HepG2 (cell line): ENCODE measurements around the gene TKTL2. TPM values are rescaled to one million over a fixed set of nuclear protein-coding genes. Genes with fewer than 3 reads are reported as not detected.

Experiments
- ATAC-seq: fragments of 200-7000 bp; cut with Tn5 transposase; 3 replicates; pipeline ENCODE4 v1.9.1; 2020; ENCODE audit warnings: mild to moderate bottlenecking, moderate library complexity
- BruUV-seq: library from RNA; stranded (reverse); fragments of 400-500 nt; replicated peaks from 2 replicates; lab custom pipeline; 2021; lab: Mats Ljungman, UMichigan
- CTCF ChIA-PET: fragments of 300-600 bp; formaldehyde crosslinking; extraction: SDS; loops from one replicate; lab custom pipeline; 2021; ENCODE audit warnings: low total read pairs, inconsistent platforms, low intra/inter-chr PET ratio; lab: Yijun Ruan, JAX
- POLR2A ChIA-PET: fragments of 350-600 bp; sonication (Branson Sonifier 250); formaldehyde crosslinking; loops from one replicate; lab custom pipeline; 2020; ENCODE audit warnings: antibody characterized with exemption, inconsistent platforms; lab: Yijun Ruan, JAX
- DNase-seq: peaks from one replicate; pipeline ENCODE4 v3.0.0-alpha.2; 2015; ENCODE audit warnings: low spot score
- FAIRE-seq: peaks from 3 replicates; lab custom pipeline; 2011; peaks lifted over from hg19 to GRCh38; lab: Jason Lieb, UNC
- H2AFZ ChIP-seq: one replicate; pipeline ENCODE4 v1.6.1; 2011; ENCODE audit warnings: low read length, inconsistent platforms
- H3K27ac ChIP-seq: fragments of 300-600 bp; 3 replicates; pipeline ENCODE4 v1.8.0; 2011; ENCODE audit warnings: mixed run types, mild to moderate bottlenecking, mixed read lengths, low read length, inconsistent platforms; ENCODE audit not compliant: insufficient read depth; ENCODE audit errors: extremely low read length
- H3K27me3 ChIP-seq, 2 experiments: fragments of 200-600 bp in 1 of 2; 2 replicates in 1 of 2; 3 replicates in 1 of 2; pipeline versions ENCODE4 v1.6.0 to v1.8.0; 2011; ENCODE audit warnings: low read length in 2 of 2, mild to moderate bottlenecking in 2 of 2, moderate library complexity in 2 of 2, inconsistent platforms in 1 of 2; ENCODE audit not compliant: insufficient read depth in 2 of 2, control insufficient read depth in 1 of 2
- H3K36me3 ChIP-seq, 2 experiments: fragments of 200-600 bp in 1 of 2; replicated peaks in 1 of 2; 2 replicates in 1 of 2; 3 replicates in 1 of 2; pipeline versions ENCODE4 v1.5.1 to v1.8.0; 2011; ENCODE audit warnings: low read length in 2 of 2, inconsistent platforms in 1 of 2; ENCODE audit not compliant: insufficient read depth in 2 of 2, control insufficient read depth in 1 of 2
- H3K4me1 ChIP-seq: 2 replicates; pipeline ENCODE4 v1.5.1; 2012; ENCODE audit warnings: low read length, inconsistent platforms; ENCODE audit not compliant: insufficient read depth
- H3K4me2 ChIP-seq: 2 replicates; pipeline ENCODE4 v1.6.0; 2011; ENCODE audit warnings: low read depth, low read length, inconsistent platforms
- H3K4me3 ChIP-seq, 3 experiments: fragments of 200-600 bp in 1 of 3; sonication (generic), shearing (Covaris generic) in 1 of 3; replicated peaks in 1 of 3; 2 replicates each; pipeline ENCODE4 v1.5.1; 2011 to 2016; ENCODE audit warnings: low read length in 3 of 3, inconsistent platforms in 2 of 3, low read depth in 2 of 3, mild to moderate bottlenecking in 2 of 3, control low read depth in 1 of 3, mixed read lengths in 1 of 3; ENCODE audit not compliant: insufficient read depth in 1 of 3
- H3K79me2 ChIP-seq: one replicate; pipeline ENCODE4 v1.6.1; 2011; ENCODE audit warnings: low read length, inconsistent platforms; ENCODE audit not compliant: insufficient read depth
- H3K9ac ChIP-seq: 2 replicates; pipeline ENCODE4 v1.6.0; 2011; ENCODE audit warnings: mild to moderate bottlenecking, low read depth, low read length, inconsistent platforms; ENCODE audit not compliant: insufficient read depth
- H3K9me3 ChIP-seq: 2 replicates; pipeline ENCODE4 v1.5.1; 2012; ENCODE audit warnings: mild to moderate bottlenecking, low read length
- H4K20me1 ChIP-seq: 2 replicates; pipeline ENCODE4 v1.6.0; 2011; ENCODE audit warnings: inconsistent platforms, mild to moderate bottlenecking, low read length, moderate library complexity; ENCODE audit not compliant: insufficient read depth
- FOXO1 ChIP-seq: sonication (generic); formaldehyde crosslinking; IDR thresholded peaks from 2 replicates; pipeline ENCODE4 v1.4.0; 2020; ENCODE audit warnings: missing genetic modification reagents
- KDM3A ChIP-seq: IDR thresholded peaks from 2 replicates; pipeline ENCODE4 v1.6.1; 2018; ENCODE audit warnings: low read depth, missing compliant biosample characterization
- NR3C1 ChIP-seq: sonication (generic); formaldehyde crosslinking; IDR thresholded peaks from 2 replicates; pipeline ENCODE4 v1.4.0; 2020; ENCODE audit warnings: missing genetic modification reagents
- ZNF280D ChIP-seq: sonication (generic); formaldehyde crosslinking; IDR thresholded peaks from 2 replicates; pipeline ENCODE4 v1.5.1; 2020; ENCODE audit warnings: mild to moderate bottlenecking, missing genetic modification reagents
- ZNF503 ChIP-seq: sonication (generic); formaldehyde crosslinking; IDR thresholded peaks from 2 replicates; pipeline ENCODE4 v1.4.0; 2020; ENCODE audit warnings: missing genetic modification reagents
- ZNF570 ChIP-seq: sonication (generic); formaldehyde crosslinking; IDR thresholded peaks from 2 replicates; pipeline ENCODE4 v1.4.0; 2020; ENCODE audit warnings: mild to moderate bottlenecking, missing genetic modification reagents, borderline replicate concordance
- ZNF781 ChIP-seq: sonication (generic); formaldehyde crosslinking; IDR thresholded peaks from 2 replicates; pipeline ENCODE4 v1.5.1; 2020; ENCODE audit warnings: borderline replicate concordance, mild to moderate bottlenecking, missing genetic modification reagents; ENCODE audit errors: not compliant biosample characterization
- ZNF891 ChIP-seq: sonication (generic); formaldehyde crosslinking; IDR thresholded peaks from 2 replicates; pipeline ENCODE4 v1.5.0; 2020; ENCODE audit warnings: mild to moderate bottlenecking, missing genetic modification reagents
- WGBS: methylation state at CpG from one replicate; pipeline ENCODE4 v1.1.6; 2017; ENCODE audit warnings: low lambda C conversion rate; 5-methylcytosine and 5-hydroxymethylcytosine counted together
- in situ Hi-C: cut with HindIII; loops from 2 replicates; pipeline ENCODE4 v1.10.0; 2017; ENCODE audit warnings: low pct_unique_long_range_greater_than_20kb; ENCODE audit not compliant: extremely low pct_ligation_motif_present
- intact Hi-C: fragments of 100-400 bp; cut with micrococcal nuclease; formaldehyde crosslinking; loops from one replicate; pipeline ENCODE4 v1.10.0; 2022; ENCODE audit not compliant: unreplicated experiment
- polyA plus RNA-seq, 8 experiments: library from polyadenylated mRNA; depleted of rRNA in 3 of 8; stranded (reverse) in 7 of 8; unstranded in 1 of 8; fragments of >200 nt; fragmentation: Illumina TruSeq in 4 of 8; extraction: Trizol in 4 of 8; gene quantifications; 2 replicates each; pipeline versions ENCODE4 v1.2.1 to v1.2.3, GENCODE V29; 2011 to 2016; ENCODE audit warnings: low read depth in 4 of 8, missing spikeins in 1 of 8, mixed read lengths in 1 of 8; ENCODE audit not compliant: insufficient read depth in 1 of 8
- total RNA-seq, 5 experiments: library from RNA; depleted of rRNA; stranded (reverse); fragments of >200 nt; fragmentation: Illumina TruSeq; extraction: Trizol; gene quantifications; 2 replicates each; pipeline ENCODE4 v1.2.3, GENCODE V29; 2016; ENCODE audit warnings: low read depth in 1 of 5

Gene TKTL2
- total and polyA plus RNA-seq, 2 of the 13 experiments (the other 11 are each of a cell fraction or from before 2014, with no cell fraction given): not detected

GRCh38 chr4:163473130-163473529 lies 424 bp downstream of the TKTL2 start:
- 32% methylated on average over 8 of the region's 14 CpGs for WGBS

More at GRCh38 chr4:163473130-163473529, 424 bp downstream of the TKTL2 start:
- no peak overlapping the region for H3K4me2 ChIP-seq
- no peak overlapping the region for H3K4me3 ChIP-seq
- intact Hi-C loops: no loop called here
- no peaks in the 10 kb centered on the region for H4K20me1 ChIP-seq
- DNase-seq (no peak), FAIRE-seq (no peak), ATAC-seq (no peak)
- H3K27ac ChIP-seq: no peak overlapping the region
- no peak overlapping the region for H2AFZ ChIP-seq
- TF ChIP-seq ZNF891 (CRISPR knock-in tag) (no peak), NR3C1 (CRISPR knock-in tag) (no peak), FOXO1 (CRISPR knock-in tag) (no peak), ZNF503 (CRISPR knock-in tag) (no peak), ZNF280D (CRISPR knock-in tag) (no peak), ZNF781 (CRISPR knock-in tag) (no peak), ZNF570 (CRISPR knock-in tag) (no peak), KDM3A (CRISPR knock-in tag) (no peak)
- no TSS peak for BruUV-seq
- ChIA-PET POLR2A (no interaction called here), CTCF (no interaction called here)
- no peaks in the 10 kb centered on the region for H3K9me3 ChIP-seq
- H3K36me3 ChIP-seq: no peaks in the 10 kb centered on the region
- in situ Hi-C loops: no loop called here
- H3K79me2 ChIP-seq: no peaks in the 10 kb centered on the region
- no peaks in the 10 kb centered on the region; a peak in 2 of 5 replicates for H3K27me3 ChIP-seq
- H3K4me1 ChIP-seq: no peaks in the 10 kb centered on the region
- no peak overlapping the region for H3K9ac ChIP-seq
